Stimulated activated naive CD8-positive, alpha-beta T cell treated with anti-CD3 and anti-CD28 coated beads, Interleukin-15, Interleukin-2, amounts not matched to agents 100 ng/mL and 50 ng/mL, for 24 hours (primary cell): ENCODE data around the gene CALHM3.
"Not testable (repeated sequence)": the region's sequence is repeated elsewhere in the genome, so short reads cannot be mapped to it uniquely, and the experiment has no call there.

Source experiments
- H3K27ac Mint-ChIP-seq: one replicate; pipeline ENCODE4 v1.8.0; 2021; ENCODE audit warnings: mild to moderate bottlenecking, mixed read lengths
- H3K27me3 Mint-ChIP-seq: one replicate; pipeline ENCODE4 v1.8.0; 2021; ENCODE audit warnings: mixed read lengths
- H3K36me3 Mint-ChIP-seq: one replicate; pipeline ENCODE4 v1.8.0; 2021; ENCODE audit warnings: low read depth, mixed read lengths
- H3K4me1 Mint-ChIP-seq: one replicate; pipeline ENCODE4 v1.8.0; 2021; ENCODE audit warnings: low read depth, mixed read lengths
- H3K4me3 Mint-ChIP-seq: one replicate; pipeline ENCODE4 v1.8.0; 2021; ENCODE audit warnings: mild to moderate bottlenecking, mixed read lengths
- H3K9me3 Mint-ChIP-seq: one replicate; pipeline ENCODE4 v1.8.0; 2021; ENCODE audit warnings: mixed read lengths

The CALHM3 gene

GRCh38 chr10:103493362-103493915, 14.4 kb upstream of the CALHM3 start, which contains the start of gene NEURL1:
NEURL1 (plus strand) TSS chr10:103493705; CDS start chr10:103494388, 683 bp downstream.
- H3K27ac Mint-ChIP-seq = no peak within 1 kb of the TSS
- peak within 1 kb of the TSS; percentile 76 for H3K4me3 Mint-ChIP-seq
- peaks cover 26% of the 10 kb centered on the region for H3K4me1 Mint-ChIP-seq
- H3K36me3 Mint-ChIP-seq = no peaks in the 10 kb centered on the region
- no peaks in the 10 kb centered on the region for H3K9me3 Mint-ChIP-seq
- peaks cover 54% of the 10 kb centered on the region for H3K27me3 Mint-ChIP-seq

- no peak overlapping the region for H3K27ac Mint-ChIP-seq
- peak overlapping the region; percentile 76 for H3K4me3 Mint-ChIP-seq
- H3K27me3 Mint-ChIP-seq = peaks cover 52% of the 10 kb centered on the region
- no peaks in the 10 kb centered on the region for H3K9me3 Mint-ChIP-seq
- peaks cover 26% of the 10 kb centered on the region for H3K4me1 Mint-ChIP-seq
- no peaks in the 10 kb centered on the region for H3K36me3 Mint-ChIP-seq
Observed at GRCh38 chr10:103492655-103493261, 13.7 kb upstream of the CALHM3 start.

- H3K27ac Mint-ChIP-seq = no peak overlapping the region
- peaks cover 42% of the 10 kb centered on the region for H3K27me3 Mint-ChIP-seq
- no peaks in the 10 kb centered on the region for H3K36me3 Mint-ChIP-seq
- no peak overlapping the region for H3K4me3 Mint-ChIP-seq
- no peaks in the 10 kb centered on the region for H3K9me3 Mint-ChIP-seq
- peaks cover 26% of the 10 kb centered on the region for H3K4me1 Mint-ChIP-seq
Observed at GRCh38 chr10:103491729-103492364, 12.8 kb upstream of the CALHM3 start.

GRCh38 chr10:103490986-103491314, 11.9 kb upstream of the CALHM3 start:
- H3K27me3 Mint-ChIP-seq = peaks cover 36% of the 10 kb centered on the region
- H3K4me1 Mint-ChIP-seq = peaks cover 26% of the 10 kb centered on the region
- H3K9me3 Mint-ChIP-seq = no peaks in the 10 kb centered on the region
- no peaks in the 10 kb centered on the region for H3K36me3 Mint-ChIP-seq
- no peak overlapping the region for H3K4me3 Mint-ChIP-seq
- no peak overlapping the region for H3K27ac Mint-ChIP-seq

- Mint-ChIP-seq H3K9me3 (no peaks in the 10 kb centered on the region), H3K4me1 (peaks cover 15% of the 10 kb centered on the region), H3K27ac (no peak overlapping the region), H3K27me3 (peaks cover 9% of the 10 kb centered on the region), H3K4me3 (no peak overlapping the region), H3K36me3 (no peaks in the 10 kb centered on the region)
Observed at GRCh38 chr10:103487410-103487708, 8.3 kb upstream of the CALHM3 start.

- H3K36me3 Mint-ChIP-seq, H3K27me3 Mint-ChIP-seq, H3K9me3 Mint-ChIP-seq, H3K27ac Mint-ChIP-seq, H3K4me3 Mint-ChIP-seq: not testable (repeated sequence)
- peaks cover 15% of the 10 kb centered on the region for H3K4me1 Mint-ChIP-seq
Observed at GRCh38 chr10:103486635-103487409, 7.8 kb upstream of the CALHM3 start.

- no peaks in the 10 kb centered on the region for H3K4me1 Mint-ChIP-seq
- no peaks in the 10 kb centered on the region for H3K9me3 Mint-ChIP-seq
- H3K36me3 Mint-ChIP-seq = no peaks in the 10 kb centered on the region
- H3K4me3 Mint-ChIP-seq = no peak overlapping the region
- H3K27me3 Mint-ChIP-seq = no peaks in the 10 kb centered on the region
- no peak overlapping the region for H3K27ac Mint-ChIP-seq
Observed at GRCh38 chr10:103481974-103482531, 3.0 kb upstream of the CALHM3 start.

- H3K27ac Mint-ChIP-seq = no peak overlapping the region
Observed at GRCh38 chr10:103480521-103480920, 1.5 kb upstream of the CALHM3 start.

GRCh38 chr10:103478671-103479070, 369 bp downstream of the CALHM3 start:
- no peak overlapping the region for H3K4me3 Mint-ChIP-seq
- no peaks in the 10 kb centered on the region for H3K27me3 Mint-ChIP-seq
- H3K36me3 Mint-ChIP-seq = no peaks in the 10 kb centered on the region
- no peaks in the 10 kb centered on the region for H3K9me3 Mint-ChIP-seq
- no peak overlapping the region for H3K27ac Mint-ChIP-seq
- no peaks in the 10 kb centered on the region for H3K4me1 Mint-ChIP-seq

More at GRCh38 chr10:103480521-103480920, 1.5 kb upstream of the CALHM3 start:
- Mint-ChIP-seq H3K36me3 (no peaks in the 10 kb centered on the region), H3K4me3 (no peak overlapping the region), H3K9me3 (no peaks in the 10 kb centered on the region), H3K4me1 (no peaks in the 10 kb centered on the region), H3K27me3 (no peaks in the 10 kb centered on the region)

GRCh38 chr10:103476046-103476768, 2.8 kb downstream of the CALHM3 start:
- Mint-ChIP-seq H3K27ac (no peak overlapping the region), H3K4me1 (peaks cover 17% of the 10 kb centered on the region), H3K9me3 (no peaks in the 10 kb centered on the region), H3K4me3 (no peak overlapping the region), H3K36me3 (no peaks in the 10 kb centered on the region), H3K27me3 (no peaks in the 10 kb centered on the region)

GRCh38 chr10:103475437-103475836, 3.6 kb downstream of the CALHM3 start:
- H3K4me3 Mint-ChIP-seq = no peak overlapping the region
- no peaks in the 10 kb centered on the region for H3K36me3 Mint-ChIP-seq
- H3K4me1 Mint-ChIP-seq = peaks cover 24% of the 10 kb centered on the region
- no peaks in the 10 kb centered on the region for H3K9me3 Mint-ChIP-seq
- no peak overlapping the region for H3K27ac Mint-ChIP-seq
- H3K27me3 Mint-ChIP-seq = no peaks in the 10 kb centered on the region

GRCh38 chr10:103474077-103474476, 5.0 kb downstream of the CALHM3 start:
- no peaks in the 10 kb centered on the region for H3K36me3 Mint-ChIP-seq
- no peaks in the 10 kb centered on the region for H3K9me3 Mint-ChIP-seq
- no peak overlapping the region for H3K27ac Mint-ChIP-seq
- no peaks in the 10 kb centered on the region for H3K27me3 Mint-ChIP-seq
- H3K4me1 Mint-ChIP-seq = peaks cover 34% of the 10 kb centered on the region
- H3K4me3 Mint-ChIP-seq = no peak overlapping the region

- no peaks in the 10 kb centered on the region for H3K27me3 Mint-ChIP-seq
- H3K27ac Mint-ChIP-seq = no peak overlapping the region
- H3K36me3 Mint-ChIP-seq = no peaks in the 10 kb centered on the region
- no peaks in the 10 kb centered on the region for H3K9me3 Mint-ChIP-seq
- H3K4me3 Mint-ChIP-seq = no peak overlapping the region
- H3K4me1 Mint-ChIP-seq = peaks cover 34% of the 10 kb centered on the region
Observed at GRCh38 chr10:103473261-103473671, 5.8 kb downstream of the CALHM3 start.

- peak overlapping the region; percentile 28 for H3K4me3 Mint-ChIP-seq
- no peaks in the 10 kb centered on the region for H3K9me3 Mint-ChIP-seq
- H3K36me3 Mint-ChIP-seq = no peaks in the 10 kb centered on the region
- H3K27ac Mint-ChIP-seq = peak overlapping the region; percentile 69
- peaks cover 34% of the 10 kb centered on the region for H3K4me1 Mint-ChIP-seq
- H3K27me3 Mint-ChIP-seq = no peaks in the 10 kb centered on the region
Observed at GRCh38 chr10:103472005-103472404, 7.0 kb downstream of the CALHM3 start.
